Stimulated activated CD4-positive, alpha-beta T cell treated with anti-CD3 and anti-CD28 coated beads, Interleukin-12 subunit alpha, Interleukin-12 subunit beta, amount 100 ng/mL, for 48 hours (primary cell): ENCODE measurements around the gene ACTRT3.

ENCODE experiments used
- DNase-seq, 3 donors: peaks; one replicate each; pipeline ENCODE4 v3.0.0-alpha.2; 2020; ENCODE audit warnings: low read depth in 2 of 3, low spot score in 1 of 3

Gene ACTRT3

GRCh38 chr3:169769287-169770181 lies at the start of gene ACTRT3:
Gene ACTRT3, minus strand, starts transcription at chr3:169769561. Its CDS starts 41 bp downstream, at chr3:169769520.
- peak; percentile 46 to 59 (median 57) for DNase-seq

- no peak for DNase-seq
These were observed 49.0 kb upstream of the ACTRT3 start for GRCh38 chr3:169818316-169818715.

DNA sequence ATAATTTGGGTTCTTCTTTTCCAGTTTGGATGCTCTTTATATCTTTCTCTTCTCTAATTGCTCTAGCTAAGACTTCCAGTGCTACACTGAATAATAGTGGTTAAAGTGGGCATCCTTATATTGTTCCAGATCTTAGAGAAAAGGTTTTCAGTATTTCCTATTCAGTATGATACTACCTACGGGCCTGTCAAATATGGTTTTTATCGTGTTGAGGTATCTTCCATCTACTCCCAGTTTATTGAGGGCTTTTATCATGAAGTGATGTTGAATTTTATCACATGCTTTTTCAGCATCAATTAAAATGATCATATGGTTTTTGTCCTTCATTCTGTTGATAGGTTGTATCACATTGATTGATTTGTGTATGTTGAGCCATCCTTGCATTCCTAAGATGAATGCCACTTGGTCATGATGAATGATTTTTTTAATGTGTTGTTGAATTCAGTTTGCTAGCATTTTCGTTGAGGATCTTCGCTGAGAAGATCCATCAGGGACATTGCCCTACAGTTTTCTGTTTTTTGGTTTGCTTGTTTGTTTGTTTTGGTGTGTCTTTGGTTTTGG lies 46.3 kb upstream of the ACTRT3 start:
- no peak for DNase-seq

DNA sequence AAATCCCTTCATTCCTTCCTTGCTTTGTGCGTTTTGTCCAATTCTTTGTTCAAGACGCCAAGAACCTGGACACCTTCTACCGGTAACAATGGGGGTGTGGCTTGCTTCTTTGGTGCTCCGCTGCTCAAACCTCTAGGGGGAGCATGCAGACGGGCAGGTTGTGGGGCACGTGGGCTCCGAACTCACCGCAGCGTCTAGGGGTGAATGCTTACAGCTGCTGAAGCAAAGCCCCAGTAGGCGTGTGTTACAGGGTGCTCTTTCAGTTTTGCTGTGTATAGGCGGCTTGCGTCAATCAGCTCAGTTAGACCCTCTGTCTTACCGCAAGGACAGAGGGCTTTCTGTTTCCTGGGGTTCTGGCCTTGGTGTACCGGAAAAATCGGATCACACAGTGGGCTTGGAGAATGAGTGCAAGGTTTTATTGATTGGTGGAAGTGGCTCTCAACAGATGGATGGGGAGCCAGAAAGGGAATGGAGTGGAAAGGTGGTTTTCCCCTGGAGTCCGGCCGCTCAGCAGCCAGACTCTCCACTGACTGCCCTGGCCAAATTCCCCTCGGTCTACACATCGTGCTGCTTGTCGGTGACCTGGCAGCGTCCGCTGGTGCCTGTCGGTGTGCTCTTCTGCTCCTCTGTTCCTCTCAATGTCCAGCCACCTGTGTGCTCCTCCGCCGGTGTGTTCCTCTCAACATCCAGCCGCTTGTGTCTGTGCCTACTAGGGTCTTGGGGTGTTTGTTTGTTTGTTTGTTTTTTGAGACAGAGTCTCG lies 44.6 kb upstream of the ACTRT3 start:
- peak; percentile 58 to 74 (median 70) for DNase-seq

- no peak for DNase-seq
These were observed 43.9 kb upstream of the ACTRT3 start for GRCh38 chr3:169813278-169813677.

DNA sequence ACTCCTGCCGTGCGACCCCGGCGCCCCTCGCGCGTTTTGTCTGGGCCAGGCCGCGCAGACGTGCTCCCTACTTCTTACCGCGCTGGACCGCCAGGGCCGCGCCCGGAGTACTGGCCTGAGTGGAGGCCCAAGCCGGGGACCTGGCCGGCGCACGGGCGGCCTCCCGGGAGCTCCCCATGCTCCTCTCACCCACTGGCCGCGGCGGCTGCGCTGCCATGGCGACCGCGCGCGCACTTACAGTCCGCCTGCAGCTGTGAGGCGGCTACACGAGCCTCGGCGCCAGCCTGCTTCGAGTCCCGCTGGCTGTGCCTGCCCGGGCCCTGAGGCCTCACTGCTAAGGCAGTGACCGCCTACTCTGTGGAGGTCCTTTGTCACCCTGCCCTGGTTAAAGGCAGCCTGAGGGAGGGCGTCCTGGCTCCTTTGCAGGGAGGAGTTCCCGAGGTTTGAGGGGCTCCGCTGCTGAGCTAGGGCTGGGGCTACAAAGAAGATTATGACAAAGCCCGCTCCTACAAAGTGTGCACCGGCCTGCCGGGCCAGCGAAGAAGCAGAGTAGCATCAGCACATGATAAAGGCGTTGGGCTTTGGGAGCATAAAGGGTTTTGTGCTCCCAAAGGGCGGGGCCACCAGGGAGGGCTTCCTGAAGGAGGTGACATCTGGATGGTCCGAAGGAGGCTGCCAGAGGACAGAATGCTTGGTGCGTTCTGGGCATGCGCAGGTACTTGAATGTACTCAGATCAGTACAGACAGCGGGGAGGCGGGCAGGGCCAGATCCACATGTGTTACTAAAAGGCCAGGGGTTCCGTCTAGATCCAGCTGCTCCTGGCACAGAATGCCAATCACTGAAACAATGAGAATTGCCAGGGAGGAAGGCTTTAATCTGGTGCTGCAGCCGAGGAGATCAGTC lies 43.2 kb upstream of the ACTRT3 start, which contains the start of the genes LRRC34 and LRRIQ4:
LRRC34 (minus strand) TSS at position 573 of the 904 bp plus-strand sequence; CDS start at position 217, 356 bp downstream.
LRRIQ4 (plus strand) TSS at position 539 of the 904 bp plus-strand sequence. CDS start 9,052 bp downstream, outside the sequence.
- DNase-seq: peak; percentile 60 to 69 (median 62)

GRCh38 chr3:169811631-169812331 lies 42.4 kb upstream of the ACTRT3 start:
- peak in 1 of 3 donors; percentile 1 for DNase-seq

DNA sequence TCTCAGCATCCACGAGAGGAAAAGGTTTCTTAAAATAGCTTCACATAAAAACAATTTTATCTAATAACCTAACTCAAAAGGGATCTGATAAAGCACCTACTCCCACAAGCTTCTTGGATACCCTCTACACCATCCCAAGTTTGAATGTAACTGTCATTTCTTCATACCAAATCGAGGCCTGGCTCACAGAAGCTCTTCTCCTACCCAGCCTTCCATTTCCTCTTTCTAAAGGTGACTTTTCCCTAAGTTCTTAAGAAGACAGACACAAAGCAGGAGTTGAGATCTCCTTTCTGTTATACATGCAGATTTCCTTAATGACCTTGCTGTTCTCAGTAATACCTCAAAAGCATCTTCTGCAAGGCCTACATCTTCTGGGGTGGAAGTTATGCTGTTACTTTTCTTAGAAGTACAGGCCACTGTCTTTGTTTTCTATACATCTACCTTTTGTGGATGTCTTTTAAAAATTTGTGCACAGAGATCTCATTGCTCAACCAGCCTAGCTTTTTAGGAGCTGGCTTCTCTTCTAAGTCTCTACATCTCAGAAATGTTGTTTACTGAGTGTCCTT lies 40.0 kb upstream of the ACTRT3 start:
- no peak for DNase-seq

DNA sequence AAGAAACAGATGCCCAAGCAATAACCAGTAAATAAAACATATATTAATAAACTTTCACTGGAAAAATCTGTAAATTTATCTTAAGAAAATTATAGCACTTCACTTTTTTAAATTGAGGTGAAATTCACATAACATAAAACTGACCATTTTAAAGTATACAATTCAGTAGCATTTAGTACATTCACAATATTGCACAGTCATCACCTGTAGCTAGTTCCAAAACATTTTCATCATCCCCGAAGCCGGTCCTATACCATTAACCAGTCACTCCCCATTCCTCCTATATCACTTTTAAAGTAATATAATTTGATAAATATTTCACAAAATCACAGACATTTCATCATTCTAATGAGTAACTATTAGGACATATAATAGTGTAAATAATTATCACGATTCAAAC lies 35.3 kb upstream of the ACTRT3 start:
- no peak for DNase-seq

- no peak for DNase-seq
These were observed 23.0 kb upstream of the ACTRT3 start for GRCh38 chr3:169792359-169792758.

GRCh38 chr3:169790687-169791429 lies 21.5 kb upstream of the ACTRT3 start:
- no peak for DNase-seq

DNA sequence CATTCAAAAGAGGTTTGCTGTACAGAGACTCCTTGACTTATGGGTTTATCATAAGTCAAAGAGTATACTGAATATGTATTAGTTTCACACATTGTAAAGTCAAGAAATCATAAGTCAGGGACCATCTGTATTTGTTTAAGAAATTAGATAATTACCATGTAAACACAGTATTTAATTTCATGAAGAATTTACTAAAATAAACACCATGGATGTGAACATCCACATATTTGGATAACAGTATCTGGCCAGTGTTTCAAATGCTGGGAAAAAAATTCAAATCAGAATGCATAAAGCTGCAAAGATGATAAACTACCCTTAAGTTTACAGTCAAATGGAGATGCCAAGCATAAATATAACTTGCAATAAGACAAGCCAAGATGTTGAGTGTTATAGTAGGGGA lies 20.9 kb upstream of the ACTRT3 start:
- no peak for DNase-seq

DNA sequence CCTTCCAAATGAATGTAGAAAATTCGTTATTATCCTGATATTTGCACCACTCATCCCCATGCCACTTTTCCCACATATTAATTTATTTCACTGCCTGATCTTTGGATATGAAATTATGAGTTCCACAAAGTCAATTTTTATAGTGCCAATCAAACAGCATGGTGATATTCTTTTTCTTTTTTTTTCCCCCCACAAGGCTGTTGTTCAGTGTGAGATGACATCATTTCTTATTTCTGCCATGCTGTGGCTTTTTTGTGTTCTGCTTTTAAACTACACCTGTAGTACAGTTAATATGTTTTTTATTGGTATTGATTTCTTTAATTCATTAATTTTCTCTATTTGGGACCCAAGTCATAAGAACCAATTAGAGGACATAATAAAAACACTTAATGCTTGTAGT lies 18.4 kb upstream of the ACTRT3 start:
- DNase-seq: no peak

GRCh38 chr3:169787120-169787519 lies 17.8 kb upstream of the ACTRT3 start:
- no peak for DNase-seq

GRCh38 chr3:169781209-169781855 lies 12.0 kb upstream of the ACTRT3 start:
- DNase-seq: no peak

GRCh38 chr3:169780742-169781141 lies 11.4 kb upstream of the ACTRT3 start:
- no peak for DNase-seq

GRCh38 chr3:169777822-169778221 lies 8.5 kb upstream of the ACTRT3 start:
- no peak for DNase-seq

DNA sequence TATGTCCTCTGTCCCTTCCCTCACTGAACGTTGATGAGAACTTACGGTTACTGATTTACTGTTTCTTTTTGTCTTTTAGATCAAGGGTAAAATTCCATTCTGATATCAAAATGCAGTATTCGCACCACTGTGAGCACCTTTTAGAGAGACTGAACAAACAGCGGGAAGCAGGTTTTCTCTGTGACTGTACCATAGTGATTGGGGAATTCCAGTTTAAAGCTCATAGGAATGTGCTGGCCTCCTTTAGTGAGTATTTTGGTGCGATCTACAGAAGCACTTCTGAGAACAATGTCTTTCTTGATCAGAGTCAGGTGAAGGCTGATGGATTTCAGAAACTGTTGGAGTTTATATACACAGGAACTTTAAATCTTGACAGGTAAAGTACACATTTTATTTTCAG lies 4.8 kb upstream of the ACTRT3 start:
- DNase-seq: no peak
